Measurements from ENCODE around the gene RTRAF.

Gene RTRAF

DNA sequence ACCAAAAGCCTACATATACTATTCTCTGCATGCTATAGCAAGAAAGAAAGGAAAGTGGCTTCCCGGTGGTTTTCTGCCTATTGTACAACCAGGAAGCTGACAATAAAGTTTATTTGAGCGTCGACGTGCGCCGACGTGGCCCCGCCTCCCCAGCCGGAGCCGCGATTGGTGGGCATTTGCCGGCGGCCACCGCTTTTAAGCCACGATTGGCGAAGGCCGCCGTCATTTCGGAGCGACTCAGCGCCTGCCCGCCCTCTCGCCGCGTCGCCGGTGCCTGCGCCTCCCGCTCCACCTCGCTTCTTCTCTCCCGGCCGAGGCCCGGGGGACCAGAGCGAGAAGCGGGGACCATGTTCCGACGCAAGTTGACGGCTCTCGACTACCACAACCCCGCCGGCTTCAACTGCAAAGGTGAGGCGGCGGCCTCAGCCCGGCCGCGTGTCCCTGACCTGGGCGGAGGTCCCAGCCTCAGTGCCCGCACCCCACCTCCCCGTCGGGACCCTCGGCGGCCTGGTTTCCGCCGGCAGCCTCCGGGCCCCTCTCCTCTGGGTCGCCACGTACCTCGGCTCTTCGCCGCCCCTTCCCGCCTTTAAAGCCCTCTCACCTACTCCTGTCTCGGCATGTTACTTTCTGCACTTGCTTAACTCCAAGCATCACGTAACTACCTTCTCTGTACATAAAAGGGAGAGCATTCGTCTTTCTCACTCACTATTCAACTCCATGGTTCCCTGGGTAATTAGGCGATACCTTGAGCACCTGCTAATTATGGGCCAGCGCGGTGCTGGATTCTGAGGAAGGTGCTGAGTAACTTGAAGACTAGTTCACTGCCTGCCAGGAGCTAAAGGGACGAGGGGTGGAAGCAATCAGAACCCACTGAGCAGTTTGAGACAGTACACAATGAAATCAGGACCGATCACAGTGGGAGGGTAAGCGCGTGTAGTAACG lies at the start of gene RTRAF:
Gene RTRAF (plus strand): TSS at position 254 of the 942 bp plus-strand sequence. CDS start 94 bp downstream, at position 348.
- peak; percentile 85 to 90 for DNase-seq (ENCODE audit: low read depth in 2 of 2)

DNA sequence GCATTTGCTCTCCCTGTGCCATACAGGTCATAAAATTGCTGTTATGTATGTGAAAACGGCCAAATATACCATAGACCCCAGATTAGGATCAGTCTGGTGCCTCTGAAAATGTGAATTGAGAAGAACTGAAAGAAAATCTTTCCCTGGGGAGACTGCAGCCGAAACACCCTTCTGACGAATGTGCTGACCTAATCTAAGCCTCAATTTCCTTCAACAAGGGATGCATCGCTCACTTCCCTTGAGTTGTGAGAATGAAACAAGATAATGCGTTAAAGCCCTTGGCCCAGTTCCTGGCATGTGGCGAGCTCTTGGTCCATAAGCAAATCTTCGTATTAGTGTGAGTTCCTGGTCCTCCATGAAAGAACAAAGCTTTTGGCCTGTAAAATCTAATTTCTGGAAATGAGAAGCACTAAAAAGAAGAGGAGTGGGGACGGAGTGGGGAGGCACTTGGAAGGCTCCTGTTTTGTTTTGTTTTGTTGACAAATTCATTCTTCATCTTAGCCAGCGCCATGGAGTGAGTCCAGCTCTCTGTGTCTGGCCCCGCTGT lies 49.5 kb upstream of the RTRAF start:
- DNase-seq (ENCODE audit: low read depth in 2 of 2) = no peak

DNA sequence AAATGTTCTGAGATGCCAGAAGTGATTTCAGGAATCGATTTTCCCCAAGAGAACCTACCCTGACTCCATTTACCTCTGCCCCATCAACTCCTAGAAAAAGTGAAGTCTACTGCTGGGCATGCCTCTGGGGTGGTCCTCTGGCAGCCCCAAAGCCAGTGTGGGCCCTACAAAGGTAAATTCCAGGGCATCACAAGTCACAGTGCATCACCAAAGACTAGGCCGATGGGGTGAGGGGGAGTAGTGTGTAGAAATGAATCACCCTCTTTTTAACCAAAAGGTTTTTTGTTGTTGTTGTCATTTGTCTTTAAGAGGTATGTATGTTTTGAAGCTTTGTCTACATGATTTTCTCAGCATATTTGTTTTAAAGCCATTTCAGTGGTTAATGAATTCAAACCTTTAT lies 46.4 kb upstream of the RTRAF start:
- DNase-seq (ENCODE audit: low read depth in 2 of 2) = no peak

DNA sequence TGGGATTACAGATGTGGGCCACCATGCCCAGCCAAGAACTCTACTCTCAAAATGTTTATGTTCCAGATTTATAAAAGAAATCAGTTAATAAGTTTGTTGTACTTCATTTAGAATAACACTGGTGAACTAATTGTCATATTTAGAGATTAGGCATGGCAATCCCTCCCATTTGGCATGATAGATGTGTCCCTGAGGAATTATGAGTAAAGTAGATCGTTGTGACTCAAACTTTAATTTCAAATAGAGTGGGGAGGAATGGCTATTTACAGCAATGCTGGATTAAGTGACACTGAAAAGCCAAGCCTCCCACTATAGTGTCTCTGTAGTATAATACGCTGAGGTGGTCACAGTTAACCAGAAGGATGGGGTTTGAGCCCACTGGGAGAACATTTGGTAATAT lies 39.3 kb upstream of the RTRAF start:
- no peak for DNase-seq (ENCODE audit: low read depth in 2 of 2)

DNA sequence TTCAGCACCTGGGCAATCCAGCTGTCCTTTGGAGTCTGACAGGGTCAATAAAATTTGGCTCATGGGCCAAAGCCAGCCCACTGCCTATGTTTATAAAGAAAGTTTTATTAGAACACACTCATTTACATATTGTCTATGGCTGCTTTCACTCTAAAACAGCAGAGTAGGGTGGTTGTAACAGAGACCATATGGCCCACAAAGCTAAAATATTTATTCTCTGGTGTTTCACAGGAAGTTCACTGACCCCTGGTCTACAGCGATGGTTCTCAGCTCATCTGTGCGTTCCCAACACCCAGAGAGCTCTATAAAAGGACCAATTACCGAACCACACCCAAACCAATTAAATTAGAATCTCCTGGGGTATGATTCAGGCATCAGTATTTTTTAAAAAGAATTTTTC lies 37.7 kb upstream of the RTRAF start:
- no peak for DNase-seq (ENCODE audit: low read depth in 2 of 2)

DNA sequence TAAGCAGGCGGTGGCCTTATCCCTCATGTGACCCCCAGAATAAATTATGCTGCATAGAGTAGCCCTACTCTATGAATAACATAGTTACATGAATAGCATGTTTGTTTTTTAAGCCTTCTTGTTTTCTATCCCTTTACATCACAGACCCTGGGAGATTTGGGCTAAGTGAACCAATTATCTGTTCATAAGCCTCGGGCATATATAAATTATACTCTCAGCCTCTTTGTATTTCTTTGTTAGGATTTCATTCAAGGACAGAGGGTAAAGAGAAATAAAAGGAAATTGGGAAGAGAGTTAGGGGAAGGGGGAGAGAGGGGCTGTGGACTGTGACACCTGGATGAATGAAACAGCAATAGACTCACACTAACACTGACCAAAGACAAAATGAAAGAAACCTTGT lies 35.3 kb upstream of the RTRAF start:
- DNase-seq (ENCODE audit: low read depth in 2 of 2) = no peak

DNA sequence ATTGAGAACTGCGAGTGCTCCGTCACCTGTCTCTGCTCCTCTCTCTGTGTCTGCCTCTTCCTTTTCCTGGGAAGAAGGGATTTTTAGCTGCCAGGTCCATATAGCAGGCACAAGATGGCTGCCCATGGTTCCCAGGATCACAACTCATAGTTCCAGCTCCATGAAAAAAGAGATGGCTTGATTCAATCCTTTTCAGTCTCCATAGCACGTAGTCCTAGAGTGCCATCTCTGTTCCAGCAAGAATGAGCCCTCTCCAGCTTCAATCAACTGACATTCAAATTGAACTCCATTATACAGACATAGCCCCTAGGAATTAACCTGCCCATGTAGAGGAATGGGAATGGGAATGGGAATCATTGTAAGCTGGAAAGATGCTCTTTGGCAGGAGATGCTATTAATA lies 34.7 kb upstream of the RTRAF start:
- no peak for DNase-seq (ENCODE audit: low read depth in 2 of 2)

DNA sequence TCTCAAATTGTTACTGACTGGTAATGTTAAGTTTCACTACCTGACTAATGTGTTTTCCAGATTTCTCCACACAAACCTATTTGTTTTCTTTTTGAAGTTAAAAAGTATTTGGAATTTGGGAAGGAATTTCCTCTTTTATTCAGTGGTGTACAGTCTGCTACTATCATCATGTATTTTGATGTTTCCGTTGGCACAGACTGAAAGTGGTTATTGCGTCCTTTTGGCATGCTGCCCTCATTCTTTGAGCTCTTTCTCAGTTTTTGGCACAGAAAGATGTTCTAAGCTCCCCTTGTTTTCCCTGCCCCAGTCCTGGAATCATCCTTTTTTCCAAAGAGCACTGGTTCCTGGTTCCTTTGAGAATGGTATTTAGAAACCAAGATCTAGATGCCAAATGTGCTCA lies 31.4 kb upstream of the RTRAF start:
- no peak for DNase-seq (ENCODE audit: low read depth in 2 of 2)

DNA sequence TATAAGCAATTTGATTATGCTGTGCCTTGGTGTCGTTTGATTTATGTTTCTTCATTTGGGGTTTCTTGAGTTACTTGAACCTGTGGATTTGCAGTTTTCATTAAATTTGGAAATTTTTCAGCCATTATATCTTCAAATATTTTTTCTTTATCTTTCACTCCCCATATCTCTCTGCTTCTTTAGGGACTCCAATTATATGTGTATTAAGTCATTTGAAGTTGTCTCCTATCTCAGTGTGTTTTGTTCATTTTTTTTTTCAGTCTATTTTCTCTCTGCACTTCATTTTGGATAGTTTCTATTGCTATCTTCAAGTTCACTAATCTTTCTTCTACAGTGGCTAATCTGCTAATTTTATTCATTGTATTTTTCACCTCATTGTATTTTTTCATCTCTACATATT lies 29.4 kb upstream of the RTRAF start:
- DNase-seq (ENCODE audit: low read depth in 2 of 2) = no peak

DNA sequence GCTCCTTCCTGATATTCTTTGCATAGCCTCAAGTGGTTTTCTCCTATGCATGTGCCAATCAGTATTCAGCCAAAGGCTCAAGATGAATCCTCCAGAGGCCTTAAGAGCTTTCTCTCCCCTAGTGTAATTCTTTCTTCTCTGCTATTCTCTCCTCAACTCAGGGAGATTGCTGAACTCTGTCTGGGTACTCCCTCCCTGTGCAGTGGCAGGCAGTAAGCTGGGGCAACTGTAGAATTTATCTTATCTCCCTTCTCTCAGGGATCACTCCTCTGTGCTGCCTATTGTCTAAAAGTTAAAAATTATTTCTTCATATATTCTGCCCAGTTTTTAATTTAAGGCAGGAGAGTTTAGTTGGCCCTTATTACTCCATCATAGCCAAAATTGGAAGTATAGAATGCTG lies 28.5 kb upstream of the RTRAF start:
- DNase-seq (ENCODE audit: low read depth in 2 of 2) = no peak

DNA sequence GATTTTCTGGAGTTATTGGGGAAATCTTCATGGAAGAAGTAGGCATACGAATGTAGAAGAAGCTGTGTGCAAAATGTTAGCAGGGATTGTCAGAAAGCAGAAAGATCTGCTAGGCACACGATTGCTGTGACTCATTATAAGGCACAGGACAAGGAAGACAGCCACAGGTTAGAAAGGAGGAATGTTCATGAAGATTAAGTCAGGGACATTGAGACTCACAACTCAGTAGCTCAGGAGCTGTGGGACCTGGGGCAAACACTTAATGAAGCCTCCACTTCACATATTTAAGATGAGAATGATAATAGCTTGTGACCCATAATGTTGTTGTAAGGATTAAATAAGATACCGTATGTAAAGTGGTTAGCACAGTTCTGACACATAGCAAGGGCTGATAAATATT lies 26.6 kb upstream of the RTRAF start:
- DNase-seq (ENCODE audit: low read depth in 2 of 2) = no peak

DNA sequence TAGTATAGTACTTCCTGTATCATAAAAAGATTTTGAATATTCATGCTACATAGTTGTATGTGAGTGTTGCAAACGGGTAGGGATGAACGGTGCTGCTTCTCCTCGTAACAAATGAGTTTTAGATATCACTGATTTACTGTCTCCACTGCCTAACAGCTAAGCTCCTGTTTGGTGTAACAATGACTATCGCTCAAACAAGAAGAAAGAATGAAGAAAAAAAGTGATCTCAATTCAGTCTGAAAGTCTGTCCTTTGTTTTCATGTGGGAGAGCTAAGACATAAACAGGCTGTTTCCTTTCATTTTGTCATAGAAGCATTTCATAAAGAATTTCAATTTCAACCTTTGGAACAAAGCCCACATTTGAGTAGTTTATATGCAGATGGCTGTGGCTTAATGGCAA lies 26.1 kb upstream of the RTRAF start:
- no peak for DNase-seq (ENCODE audit: low read depth in 2 of 2)

DNA sequence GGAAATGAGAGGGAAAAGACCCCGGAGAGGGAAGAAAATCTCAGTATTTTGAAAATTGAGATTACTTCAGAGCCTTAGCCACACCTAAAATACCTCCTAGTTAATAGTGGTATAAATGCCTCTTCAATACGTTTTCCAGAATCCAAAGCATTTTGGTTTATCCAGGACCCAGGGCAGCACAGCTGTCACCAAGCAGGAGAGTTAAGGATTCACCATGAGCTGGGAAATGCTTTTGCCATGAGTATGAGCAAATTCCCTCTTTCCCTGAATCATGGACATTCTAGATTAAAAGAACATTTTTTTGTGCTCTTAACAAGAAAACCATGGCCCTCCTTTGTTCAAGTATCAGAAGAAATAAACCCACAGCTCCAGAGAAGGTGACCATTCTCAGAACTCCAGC lies 21.8 kb upstream of the RTRAF start:
- no peak for DNase-seq (ENCODE audit: low read depth in 2 of 2)

DNA sequence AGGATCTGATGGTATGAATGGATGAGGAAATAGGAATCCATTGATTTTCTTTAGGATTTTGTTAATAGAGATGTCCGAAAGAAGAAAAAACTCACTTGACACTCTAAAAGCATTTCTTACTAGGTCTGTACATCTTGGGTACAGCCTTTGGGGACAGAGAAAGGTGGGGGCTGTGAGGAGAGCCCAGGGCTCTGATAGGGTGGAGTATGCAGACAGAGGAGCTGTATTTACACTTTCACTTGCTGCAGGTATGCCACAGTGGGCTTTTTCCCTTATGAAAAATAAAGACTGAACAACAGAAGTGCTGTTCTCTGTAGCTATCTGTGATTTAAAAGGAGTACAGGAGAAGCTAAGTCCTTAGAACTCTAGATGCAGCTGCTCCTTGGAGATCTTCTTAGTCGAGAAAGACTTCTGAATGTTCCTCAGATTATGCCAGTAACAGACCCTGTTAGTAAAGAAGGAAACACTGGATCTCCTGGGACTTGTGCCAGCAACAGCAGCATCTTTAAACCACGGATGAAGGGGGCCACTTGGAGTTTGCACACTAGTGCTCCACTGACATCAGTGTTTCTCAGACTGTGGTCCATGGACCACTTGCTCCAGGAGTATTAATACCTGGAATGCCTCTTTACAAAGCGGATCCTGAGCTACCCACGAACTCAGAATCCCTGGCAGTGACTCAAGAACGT lies 19.4 kb upstream of the RTRAF start:
- no peak for DNase-seq (ENCODE audit: low read depth in 2 of 2)

DNA sequence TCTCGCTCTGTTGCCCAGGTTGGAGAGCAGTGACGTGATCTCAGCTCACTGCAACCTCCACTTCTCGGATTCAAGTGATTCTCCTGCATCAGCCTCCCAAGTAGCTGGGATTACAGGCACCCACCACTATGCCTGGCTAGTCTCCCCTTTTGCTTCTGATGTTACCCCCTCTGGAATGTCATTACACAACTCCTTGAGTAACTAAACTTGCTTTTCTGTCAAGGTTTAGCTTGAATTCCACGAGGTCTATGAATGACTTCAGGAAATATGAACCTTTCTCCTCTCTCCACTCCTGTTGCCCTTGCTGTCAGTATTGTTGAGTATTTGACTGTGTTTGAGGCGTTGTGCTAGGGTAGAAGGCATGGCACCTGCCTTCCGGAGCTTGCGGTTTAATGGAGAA lies 16.8 kb upstream of the RTRAF start:
- no peak for DNase-seq (ENCODE audit: low read depth in 2 of 2)

DNA sequence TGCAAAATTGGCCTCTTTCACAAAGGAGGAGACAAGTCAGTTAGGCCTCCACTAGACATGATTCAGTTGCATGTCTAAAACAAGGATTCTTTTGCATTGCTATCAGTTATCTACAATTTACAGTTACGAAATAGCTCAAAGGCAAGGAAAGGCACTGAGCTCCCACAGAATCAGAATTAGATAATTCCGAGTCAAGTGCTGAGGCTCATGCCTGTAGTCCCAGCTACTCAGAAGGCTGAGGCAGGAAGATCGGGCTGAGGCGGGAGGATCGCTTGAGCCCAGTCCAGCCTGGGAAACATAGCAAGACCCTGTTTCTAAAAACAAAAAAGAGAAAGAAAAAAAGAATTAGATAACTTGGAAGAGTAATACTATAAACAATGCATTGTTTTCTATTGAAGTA lies 12.3 kb upstream of the RTRAF start:
- no peak for DNase-seq (ENCODE audit: low read depth in 2 of 2)

DNA sequence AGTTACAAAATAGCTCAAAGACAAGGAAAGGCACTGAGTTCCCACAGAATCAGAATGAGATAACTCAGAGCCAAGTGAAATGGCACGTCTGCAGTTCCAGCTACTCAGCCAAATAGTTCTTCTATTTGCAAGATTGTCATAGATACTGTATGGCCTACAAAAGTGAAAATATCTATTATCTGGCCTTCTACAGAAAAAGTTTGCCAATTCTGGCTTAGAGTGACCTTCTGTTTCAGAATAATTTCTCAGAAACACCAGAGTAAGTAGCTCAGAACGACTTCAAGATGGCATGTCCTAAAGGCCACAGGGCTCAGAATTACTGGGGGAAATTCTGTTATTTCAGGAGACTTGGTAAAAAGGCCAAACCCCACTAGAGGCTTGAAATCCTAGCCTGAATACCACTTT lies 10.7 kb upstream of the RTRAF start:
- no peak for DNase-seq (ENCODE audit: low read depth in 2 of 2)

DNA sequence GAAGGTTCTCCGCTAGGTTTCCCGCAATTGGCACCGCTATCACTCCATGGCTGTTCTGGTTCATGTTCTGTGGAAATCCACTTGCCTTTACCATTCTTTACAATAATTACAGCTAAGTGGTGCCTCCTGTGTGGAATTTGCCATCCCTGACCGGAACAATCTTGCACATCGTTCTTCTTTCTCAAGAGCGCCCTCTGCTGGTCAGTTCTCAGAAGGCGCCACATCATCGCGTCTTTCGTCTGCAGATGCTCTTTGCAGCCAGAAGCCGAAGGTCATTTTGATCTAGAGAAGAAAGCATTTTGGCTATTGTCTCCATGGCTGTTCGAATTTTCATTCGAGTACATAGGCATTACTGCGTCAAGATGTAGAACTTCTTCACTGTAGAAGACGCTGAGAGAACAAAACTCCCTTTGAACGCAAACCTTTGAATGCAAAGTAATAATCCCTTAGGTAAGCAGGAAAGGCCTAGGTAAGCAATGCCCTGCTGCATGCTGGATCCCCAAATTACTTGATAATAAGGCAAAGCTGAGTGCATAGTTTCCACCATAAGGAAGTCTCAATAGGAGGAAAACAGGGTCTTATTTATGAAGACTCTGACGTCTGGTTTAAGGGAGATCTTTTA lies 10.1 kb upstream of the RTRAF start:
- DNase-seq (ENCODE audit: low read depth in 2 of 2) = peak; percentile 50 to 76

DNA sequence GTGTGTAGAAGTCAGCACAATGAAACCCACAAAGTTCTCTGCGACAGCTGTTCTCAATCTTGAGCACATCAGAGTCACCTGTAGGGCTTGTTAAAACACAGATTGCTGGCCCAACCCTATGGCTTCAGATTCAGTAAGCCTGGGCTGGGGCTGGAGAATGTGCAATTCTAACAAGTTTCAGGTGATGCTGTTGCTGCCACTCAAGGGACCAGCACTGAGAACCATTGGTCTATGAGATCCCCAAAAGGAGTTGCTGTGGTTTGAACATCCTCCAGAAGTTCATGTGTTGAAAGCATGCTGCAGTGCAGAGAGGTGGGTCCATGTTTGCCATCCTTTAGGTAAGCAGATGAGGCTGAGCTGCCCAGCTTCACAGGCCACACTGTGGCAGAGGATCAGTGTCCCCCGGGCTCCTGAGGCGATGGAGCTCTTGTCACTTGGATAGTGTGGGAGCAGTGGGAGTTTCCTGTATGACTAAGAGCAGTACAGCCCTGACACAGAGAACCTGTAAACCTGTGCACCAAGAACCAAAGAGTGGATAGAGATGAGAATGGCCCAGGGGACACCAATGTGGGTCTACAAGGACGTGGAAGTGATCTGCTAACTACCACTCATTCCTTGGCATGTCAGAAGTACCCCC lies 8.0 kb upstream of the RTRAF start:
- no peak for DNase-seq (ENCODE audit: low read depth in 2 of 2)

DNA sequence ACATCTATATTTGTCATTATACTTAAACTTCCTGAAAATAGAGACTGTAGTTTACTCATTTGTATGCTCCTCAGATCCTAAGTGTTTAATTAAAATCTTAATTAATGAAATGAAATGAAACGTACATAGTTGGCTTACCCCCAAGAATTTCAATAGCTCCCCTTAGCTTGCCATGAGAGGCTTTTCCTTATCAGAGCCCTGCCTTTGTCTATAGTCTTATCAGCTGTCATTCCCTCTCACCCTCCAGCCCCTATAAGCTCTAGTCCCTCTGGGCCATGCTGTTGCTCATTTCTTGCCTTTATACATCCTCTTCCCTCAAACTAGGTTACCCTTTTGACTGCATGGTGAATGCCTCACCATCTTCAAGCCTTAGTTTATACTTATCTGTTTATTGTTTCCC lies 1.1 kb upstream of the RTRAF start:
- no peak for DNase-seq (ENCODE audit: low read depth in 2 of 2)

DNA sequence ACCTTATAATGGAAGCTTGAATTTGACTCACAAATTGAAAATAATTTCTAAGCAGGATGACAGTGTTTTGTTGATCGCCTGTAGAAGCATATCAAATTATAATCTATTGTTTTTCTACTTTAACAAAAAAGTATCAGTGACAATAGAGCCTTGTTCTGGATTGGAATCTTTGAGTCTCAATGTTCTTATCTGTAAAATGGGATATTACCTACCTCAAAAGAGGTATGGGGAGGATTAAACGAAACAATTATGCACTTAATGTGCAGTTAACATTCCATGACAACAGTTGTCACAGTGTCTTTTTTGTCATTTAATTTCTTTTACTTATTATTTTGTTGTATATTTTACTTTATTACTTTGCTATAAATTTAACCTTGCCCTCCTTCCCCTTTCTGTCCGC lies 1.1 kb downstream of the RTRAF start:
- no peak for DNase-seq (ENCODE audit: low read depth in 2 of 2)
